GM12874 (cell line): Measurements from ENCODE around the gene SEMA3G.

Experiments used
- CTCF ChIP-seq: IDR thresholded peaks from 2 replicates; pipeline ENCODE4 v1.5.1; 2011; ENCODE audit warnings: low read depth, mild to moderate bottlenecking, control low read depth, low read length, moderate library complexity; ENCODE audit not compliant: insufficient read depth

SEMA3G gene

GRCh38 chr3:52429031-52429430 lies 15.9 kb downstream of the SEMA3G start:
- no peak for TF ChIP-seq CTCF

- TF ChIP-seq CTCF = peak; percentile 67
These were observed 16.5 kb downstream of the SEMA3G start for GRCh38 chr3:52428151-52429005.

GRCh38 chr3:52423173-52423572 lies 21.7 kb downstream of the SEMA3G start:
- no peak for TF ChIP-seq CTCF

GRCh38 chr3:52422669-52423068 lies 22.2 kb downstream of the SEMA3G start:
- no peak for TF ChIP-seq CTCF

- TF ChIP-seq CTCF = no peak
These were observed 24.5 kb downstream of the SEMA3G start for GRCh38 chr3:52420388-52420787.

GRCh38 chr3:52415800-52416199 lies 29.1 kb downstream of the SEMA3G start:
- TF ChIP-seq CTCF = no peak

GRCh38 chr3:52408466-52408865 lies 36.4 kb downstream of the SEMA3G start:
- TF ChIP-seq CTCF = no peak
